Cardiac fibroblast (primary cell): ENCODE measurements around the gene GAS2L3.

Experiments
- DNase-seq, 2 donors: peaks; one replicate each; pipeline versions ENCODE4 v3.0.0 to v3.0.0-alpha.2; 2010; ENCODE audit warnings: low read depth in 2 of 2
- H3K4me3 ChIP-seq, 2 donors: replicated peaks in 1 of 2; 1 replicate in 1 of 2; 2 replicates in 1 of 2; pipeline ENCODE4 v1.5.1; 2011; ENCODE audit warnings: low read depth in 2 of 2, low read length in 2 of 2, mild to moderate bottlenecking in 2 of 2, moderate library complexity in 1 of 2
- CTCF ChIP-seq: IDR thresholded peaks from one replicate; pipeline ENCODE4 v1.5.1; 2011; ENCODE audit warnings: low read depth, mild to moderate bottlenecking, low read length, inconsistent platforms

The GAS2L3 gene

GRCh38 chr12:100656141-100656540 lies 82.7 kb downstream of the GAS2L3 start:
- no peak overlapping the region for H3K4me3 ChIP-seq
- no peak for DNase-seq
- no peak for TF ChIP-seq CTCF

- no peak overlapping the region for H3K4me3 ChIP-seq
- DNase-seq: no peak
- no peak for TF ChIP-seq CTCF
Observed at GRCh38 chr12:100656856-100657255, 83.4 kb downstream of the GAS2L3 start.

- DNase-seq: peak; percentile 11 to 62
- no peak for TF ChIP-seq CTCF
- H3K4me3 ChIP-seq: no peak overlapping the region
Observed at GRCh38 chr12:100661300-100661951, 87.9 kb downstream of the GAS2L3 start.

- no peak for TF ChIP-seq CTCF
- no peak overlapping the region for H3K4me3 ChIP-seq
Observed at GRCh38 chr12:100666588-100666987, 93.1 kb downstream of the GAS2L3 start.

GRCh38 chr12:100668945-100669536 lies 95.6 kb downstream of the GAS2L3 start:
- peak; percentile 89 for TF ChIP-seq CTCF
- peak; percentile 71 to 78 for DNase-seq

More at GRCh38 chr12:100666588-100666987, 93.1 kb downstream of the GAS2L3 start:
- DNase-seq: no peak

GRCh38 chr12:100669922-100670321 lies 96.4 kb downstream of the GAS2L3 start:
- TF ChIP-seq CTCF: no peak
- H3K4me3 ChIP-seq: no peak overlapping the region
- no peak for DNase-seq

More at GRCh38 chr12:100668945-100669536, 95.6 kb downstream of the GAS2L3 start:
- no peak overlapping the region for H3K4me3 ChIP-seq
